ENCODE measurements around the gene PLXNB3.
"Not testable (repeated sequence)": the region's sequence is repeated elsewhere in the genome, so short reads cannot be mapped to it uniquely, and the experiment has no call there.

The PLXNB3 gene

GRCh38 chrX:153794018-153794896 is 30.2 kb downstream of the PLXNB3 start, which contains the start of the genes IDH3G and SSR4:
TSS of gene IDH3G (minus strand) at chrX:153794375. CDS start at chrX:153794326, 49 bp downstream.
TSS of gene SSR4 (plus strand) at chrX:153794668. CDS start at chrX:153794688, 20 bp downstream.
- FAIRE-seq = no peak

DNA sequence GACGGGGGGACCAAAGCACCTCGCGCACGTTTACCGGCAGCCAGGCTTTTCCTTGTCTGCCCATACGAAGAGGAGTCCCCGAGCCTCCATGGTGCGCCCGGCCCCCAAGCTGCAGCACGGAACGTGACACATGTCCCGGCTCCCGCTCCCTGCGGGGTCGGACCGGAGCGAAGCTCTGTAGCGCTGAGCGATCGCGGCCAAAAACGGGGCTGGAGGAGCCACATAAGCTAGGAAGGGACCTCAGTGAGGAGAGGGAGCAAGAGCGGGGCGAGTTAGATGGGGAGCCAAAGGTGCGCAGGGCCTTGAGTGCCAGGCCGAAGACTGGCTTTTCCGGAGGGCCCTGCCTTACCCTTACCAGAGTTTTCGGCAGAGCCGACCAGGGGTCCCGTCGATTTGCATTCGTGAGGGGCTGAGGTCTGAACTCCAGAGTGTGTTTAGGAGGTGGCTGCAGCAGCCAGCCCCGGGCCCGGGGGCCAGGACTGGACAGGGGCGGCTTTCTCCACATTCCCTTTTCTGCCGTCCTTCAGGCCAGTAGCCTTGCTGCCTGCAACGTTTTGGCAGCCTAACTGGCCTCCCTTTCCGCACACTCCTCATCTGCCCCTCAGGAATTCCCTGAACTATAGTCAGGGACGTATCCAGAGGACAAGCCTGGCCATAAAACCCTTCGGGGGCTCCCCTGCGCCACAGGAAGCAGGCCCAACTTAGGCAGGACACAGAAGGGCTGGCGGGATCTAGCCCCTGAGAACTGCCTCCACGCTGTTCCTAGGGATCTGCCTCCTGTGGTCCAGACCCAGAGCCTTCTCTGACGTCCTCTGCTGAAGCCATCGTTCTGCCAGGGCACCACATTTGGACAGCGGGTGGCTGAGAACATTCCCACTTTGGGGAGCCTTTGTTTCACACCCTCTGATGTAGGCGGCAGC is 31.1 kb downstream of the PLXNB3 start:
- FAIRE-seq = no peak

- no peak for FAIRE-seq
These were observed 33.5 kb downstream of the PLXNB3 start for GRCh38 chrX:153797415-153798015.

DNA sequence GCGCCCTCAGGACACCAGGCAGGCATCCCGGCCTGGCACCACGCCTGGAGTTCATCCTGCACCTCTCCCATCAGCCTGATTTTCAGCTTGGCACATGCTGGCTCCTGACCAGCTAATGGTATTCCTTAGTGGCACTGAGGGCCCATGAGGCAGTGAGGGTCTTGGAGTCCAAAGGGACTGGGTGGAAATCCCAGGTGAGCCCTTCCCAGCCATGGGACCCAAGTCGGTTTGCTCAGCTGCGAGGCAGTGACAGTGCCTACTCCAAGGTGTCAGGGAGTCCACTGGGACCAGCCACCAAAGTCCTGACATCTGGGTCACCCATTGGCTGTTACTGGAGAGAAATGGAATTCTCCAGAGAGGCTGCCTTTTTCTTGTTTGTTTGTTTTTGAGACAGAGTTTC is 35.3 kb downstream of the PLXNB3 start:
- FAIRE-seq = no peak

DNA sequence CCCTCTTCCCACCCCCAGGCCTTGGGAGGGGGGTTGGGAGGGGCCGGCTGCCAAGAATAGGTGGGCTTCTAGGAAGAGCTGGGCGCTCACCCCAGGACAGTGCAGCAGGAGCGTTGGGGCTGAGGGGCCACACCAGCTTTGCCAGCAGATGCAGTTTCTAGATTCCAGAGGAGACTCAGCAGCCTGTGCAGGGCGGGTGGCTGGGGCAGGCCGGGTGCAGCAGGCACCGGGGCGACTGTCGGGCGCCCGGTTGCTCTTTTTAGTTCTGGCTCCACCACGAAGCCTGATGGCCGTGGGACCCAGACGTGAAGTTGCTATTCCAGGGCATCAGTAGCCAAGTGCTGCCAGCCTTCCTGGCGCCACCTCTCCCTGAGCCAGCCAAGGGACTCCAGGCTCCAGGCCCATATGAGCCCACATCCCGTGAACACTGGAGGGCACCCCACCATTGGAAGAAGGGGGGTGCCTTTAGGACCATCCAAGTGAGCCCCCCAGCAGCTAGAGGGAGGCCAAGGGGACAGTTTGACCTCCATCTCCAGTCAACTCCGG is 36.2 kb downstream of the PLXNB3 start:
- no peak for FAIRE-seq

GRCh38 chrX:153800746-153801145 is 36.7 kb downstream of the PLXNB3 start:
- no peak for FAIRE-seq

GRCh38 chrX:153801669-153802068 is 37.6 kb downstream of the PLXNB3 start:
- FAIRE-seq = no peak

GRCh38 chrX:153802513-153803045 is 38.5 kb downstream of the PLXNB3 start:
- FAIRE-seq = no peak

- FAIRE-seq = no peak
These were observed 39.4 kb downstream of the PLXNB3 start for GRCh38 chrX:153803211-153804099.

GRCh38 chrX:153804100-153804595 is 40.1 kb downstream of the PLXNB3 start:
- no peak for FAIRE-seq

DNA sequence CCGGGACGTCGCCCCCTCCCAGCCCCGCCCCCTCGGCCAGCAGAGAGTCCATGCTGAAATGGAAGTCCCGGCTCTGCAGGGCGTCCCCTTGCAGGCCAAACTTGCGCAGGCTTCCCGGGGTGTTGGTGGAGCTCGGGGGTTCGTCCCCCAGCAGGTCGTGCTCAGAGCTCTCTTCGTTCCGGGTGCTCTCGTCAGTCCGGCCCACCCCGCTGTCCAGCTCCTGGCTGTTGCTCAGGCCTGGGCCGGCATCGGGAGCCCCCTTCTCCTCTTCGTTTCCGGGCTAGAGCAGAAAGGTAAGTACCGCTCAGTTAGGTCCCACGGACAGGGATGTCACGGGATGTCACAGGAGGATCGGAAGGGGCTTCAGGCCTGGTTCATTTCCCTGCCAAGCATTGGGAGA is 40.6 kb downstream of the PLXNB3 start:
- no peak for FAIRE-seq

DNA sequence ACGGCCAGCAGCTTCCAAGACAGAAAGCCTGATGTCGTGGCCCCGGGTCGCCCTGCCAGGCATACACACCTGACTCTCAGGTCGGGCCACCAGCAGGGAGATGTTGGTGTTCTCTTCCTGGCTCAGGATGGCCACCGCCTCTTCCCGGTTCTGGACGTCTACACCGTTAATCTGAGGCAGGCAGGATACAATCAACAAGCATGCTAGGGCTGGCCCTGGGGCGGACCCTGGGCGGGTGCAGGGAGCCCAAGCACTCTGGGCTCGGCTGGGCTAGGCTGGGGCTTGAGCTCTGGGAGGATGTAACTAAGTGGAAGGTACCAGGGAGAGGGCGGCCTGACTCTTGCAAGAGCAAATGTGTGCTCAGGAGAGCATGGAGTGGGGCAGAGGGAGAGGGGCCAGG is 41.4 kb downstream of the PLXNB3 start:
- no peak for FAIRE-seq

- FAIRE-seq = no peak
These were observed 43.0 kb downstream of the PLXNB3 start for GRCh38 chrX:153806999-153807575.

- FAIRE-seq = no peak
These were observed 43.9 kb downstream of the PLXNB3 start for GRCh38 chrX:153807976-153808375.

GRCh38 chrX:153812220-153812619 is 48.2 kb downstream of the PLXNB3 start:
- FAIRE-seq = no peak

- FAIRE-seq = no peak
These were observed 49.1 kb downstream of the PLXNB3 start for GRCh38 chrX:153813161-153813560.

GRCh38 chrX:153814591-153815315 is 50.7 kb downstream of the PLXNB3 start:
- no peak for FAIRE-seq

- no peak for FAIRE-seq
These were observed 53.0 kb downstream of the PLXNB3 start for GRCh38 chrX:153816831-153817690.

DNA sequence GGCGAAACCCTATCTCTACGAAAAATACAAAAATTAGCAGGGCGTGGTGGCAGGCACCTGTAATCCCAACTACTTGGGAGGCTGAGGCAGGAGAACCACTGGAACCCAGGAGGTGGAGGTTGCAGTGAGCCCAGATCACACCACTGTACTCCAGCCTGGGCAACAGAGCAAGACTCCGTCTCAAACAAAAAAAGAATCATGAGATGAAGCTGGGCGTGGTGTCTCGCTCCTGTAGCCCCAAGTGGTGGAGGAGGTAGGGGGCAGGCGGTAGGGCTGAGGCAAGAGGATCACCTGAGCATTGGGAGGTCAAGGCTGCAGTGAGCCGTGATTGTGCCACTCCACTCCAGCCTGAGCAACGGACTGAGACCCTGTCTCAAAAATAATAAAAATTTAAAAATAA is 54.0 kb downstream of the PLXNB3 start:
- not testable (repeated sequence) for FAIRE-seq

All from TTC549 (cell line).